ENCODE data around the gene SLC25A12.

Gene SLC25A12

DNA sequence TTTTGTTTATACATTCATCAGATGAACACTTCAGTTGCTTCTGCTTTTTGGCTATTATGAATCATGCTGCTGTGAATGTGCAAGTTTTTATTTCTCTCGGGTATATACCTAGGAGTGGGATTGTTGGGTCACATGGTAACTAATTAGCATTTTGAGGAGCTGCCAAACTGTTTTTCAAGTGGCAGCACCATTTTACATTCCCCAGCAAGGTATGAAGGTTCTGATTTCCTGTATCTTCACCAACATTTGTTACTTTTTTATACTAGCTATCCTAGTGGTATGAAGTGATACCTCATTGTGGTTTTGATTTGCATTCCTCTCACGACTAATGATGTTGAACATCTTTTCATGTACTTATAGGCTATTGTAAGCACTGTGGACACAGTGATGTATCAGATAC is 152.9 kb downstream of the SLC25A12 start:
- TF ChIP-seq, protein P1, sequence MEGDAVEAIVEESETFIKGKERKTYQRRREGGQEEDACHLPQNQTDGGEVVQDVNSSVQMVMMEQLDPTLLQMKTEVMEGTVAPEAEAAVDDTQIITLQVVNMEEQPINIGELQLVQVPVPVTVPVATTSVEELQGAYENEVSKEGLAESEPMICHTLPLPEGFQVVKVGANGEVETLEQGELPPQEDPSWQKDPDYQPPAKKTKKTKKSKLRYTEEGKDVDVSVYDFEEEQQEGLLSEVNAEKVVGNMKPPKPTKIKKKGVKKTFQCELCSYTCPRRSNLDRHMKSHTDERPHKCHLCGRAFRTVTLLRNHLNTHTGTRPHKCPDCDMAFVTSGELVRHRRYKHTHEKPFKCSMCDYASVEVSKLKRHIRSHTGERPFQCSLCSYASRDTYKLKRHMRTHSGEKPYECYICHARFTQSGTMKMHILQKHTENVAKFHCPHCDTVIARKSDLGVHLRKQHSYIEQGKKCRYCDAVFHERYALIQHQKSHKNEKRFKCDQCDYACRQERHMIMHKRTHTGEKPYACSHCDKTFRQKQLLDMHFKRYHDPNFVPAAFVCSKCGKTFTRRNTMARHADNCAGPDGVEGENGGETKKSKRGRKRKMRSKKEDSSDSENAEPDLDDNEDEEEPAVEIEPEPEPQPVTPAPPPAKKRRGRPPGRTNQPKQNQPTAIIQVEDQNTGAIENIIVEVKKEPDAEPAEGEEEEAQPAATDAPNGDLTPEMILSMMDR (IDR thresholded peaks at IDR 0.05; ENCODE audit: control insufficient read depth, extremely low read depth, insufficient read depth): no peak
- DNase-seq (ENCODE audit: low read depth): no peak
- H3K4me3 ChIP-seq (ENCODE audit: low read depth, low read length): no peak overlapping the region

DNA sequence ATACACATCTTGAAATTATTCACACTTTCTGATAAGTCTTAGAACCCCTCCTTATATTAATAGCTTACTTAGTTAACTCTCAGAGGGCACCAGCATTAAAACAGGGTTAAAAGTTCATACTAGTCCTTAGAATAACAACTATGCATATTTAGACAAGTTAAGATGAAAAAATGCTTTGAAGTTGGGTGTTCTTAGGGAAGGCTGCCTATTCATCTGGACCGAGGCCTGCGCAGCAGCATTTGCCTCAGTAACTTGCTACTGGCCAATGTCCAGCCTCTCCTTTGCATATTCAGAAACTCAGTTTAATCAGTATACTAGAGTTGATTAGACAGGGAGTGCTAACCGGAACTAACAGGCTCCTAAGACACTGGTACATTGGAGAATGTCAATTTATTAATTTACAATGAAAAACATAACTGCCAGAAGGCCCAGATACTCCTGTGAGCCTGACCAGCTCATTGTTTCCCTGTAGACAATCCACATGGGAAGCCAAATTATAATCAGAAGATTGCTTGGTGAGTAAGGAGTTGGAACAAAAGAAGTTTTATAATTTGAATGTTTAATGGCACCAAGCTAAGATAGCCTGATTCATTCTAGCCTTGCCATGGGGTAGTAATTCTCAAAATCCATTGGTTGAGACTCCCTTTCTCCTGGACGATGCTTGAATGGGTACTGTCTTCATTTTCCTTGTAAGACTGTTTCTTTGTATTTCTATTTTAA is 157.9 kb downstream of the SLC25A12 start:
- TF ChIP-seq, protein P1 (IDR thresholded peaks at IDR 0.05; ENCODE audit: control insufficient read depth, extremely low read depth, insufficient read depth): no peak
- DNase-seq (ENCODE audit: low read depth): no peak
- H3K4me3 ChIP-seq (ENCODE audit: low read depth, low read length): no peak overlapping the region

All from LNCaP clone FGC (cell line).